Measurements from ENCODE around the gene DUSP22. TPM values are rescaled to one million over a fixed set of nuclear protein-coding genes. Genes with fewer than 3 reads are reported as not detected.

DUSP22 gene
- total RNA-seq, 2 donors from 2014 or later, result 33.5 to 35.4 TPM

DNA sequence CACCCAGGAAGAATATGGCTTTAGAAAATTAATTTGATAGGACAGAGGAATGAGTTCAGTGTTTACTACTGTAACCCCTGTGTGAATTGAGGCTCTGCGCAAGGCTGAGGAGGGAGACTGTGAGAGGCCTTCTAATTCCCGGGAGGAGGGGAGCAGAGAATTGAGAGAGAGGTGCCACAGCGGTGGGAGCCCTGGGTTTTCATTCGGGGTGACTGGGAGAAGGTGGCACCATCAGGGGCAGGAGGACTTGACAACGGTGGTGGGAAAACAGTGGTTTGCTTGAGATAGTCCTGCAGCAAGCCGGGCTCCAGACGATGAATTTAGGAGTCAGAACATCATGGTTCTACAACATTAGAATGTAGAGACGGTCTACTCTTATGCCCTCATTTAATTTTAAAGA, 9.2 kb downstream of the DUSP22 start:
- H3K9me3 ChIP-seq (ENCODE audit: control insufficient read depth, low read length), result peaks cover 5% of the 10 kb centered on the region
- no peak overlapping the region for H3K4me3 ChIP-seq (ENCODE audit: low read length)
- DNase-seq, result no peak
- 83 to 85% methylated on average over 7 of the region's 8 CpGs for WGBS, 2 experiments (ENCODE audit: insufficient coverage in 1 of 2, insufficient read length in 1 of 2)
- H3K27me3 Mint-ChIP-seq (ENCODE audit: insufficient read depth), result no peaks in the 10 kb centered on the region
- peaks cover 5% of the 10 kb centered on the region for H3K36me3 ChIP-seq (ENCODE audit: control insufficient read depth, insufficient read depth, low read length)
- H3K27ac Mint-ChIP-seq, result no peak overlapping the region
- peaks cover 16% of the 10 kb centered on the region for H3K9me3 Mint-ChIP-seq
- H3K36me3 Mint-ChIP-seq (ENCODE audit: low read depth), result peaks cover 5% of the 10 kb centered on the region
- no peaks in the 10 kb centered on the region for H3K4me1 ChIP-seq (ENCODE audit: control insufficient read depth, insufficient read depth, low read length)
- no peak overlapping the region for H3K4me3 Mint-ChIP-seq
- TF ChIP-seq, protein P1, sequence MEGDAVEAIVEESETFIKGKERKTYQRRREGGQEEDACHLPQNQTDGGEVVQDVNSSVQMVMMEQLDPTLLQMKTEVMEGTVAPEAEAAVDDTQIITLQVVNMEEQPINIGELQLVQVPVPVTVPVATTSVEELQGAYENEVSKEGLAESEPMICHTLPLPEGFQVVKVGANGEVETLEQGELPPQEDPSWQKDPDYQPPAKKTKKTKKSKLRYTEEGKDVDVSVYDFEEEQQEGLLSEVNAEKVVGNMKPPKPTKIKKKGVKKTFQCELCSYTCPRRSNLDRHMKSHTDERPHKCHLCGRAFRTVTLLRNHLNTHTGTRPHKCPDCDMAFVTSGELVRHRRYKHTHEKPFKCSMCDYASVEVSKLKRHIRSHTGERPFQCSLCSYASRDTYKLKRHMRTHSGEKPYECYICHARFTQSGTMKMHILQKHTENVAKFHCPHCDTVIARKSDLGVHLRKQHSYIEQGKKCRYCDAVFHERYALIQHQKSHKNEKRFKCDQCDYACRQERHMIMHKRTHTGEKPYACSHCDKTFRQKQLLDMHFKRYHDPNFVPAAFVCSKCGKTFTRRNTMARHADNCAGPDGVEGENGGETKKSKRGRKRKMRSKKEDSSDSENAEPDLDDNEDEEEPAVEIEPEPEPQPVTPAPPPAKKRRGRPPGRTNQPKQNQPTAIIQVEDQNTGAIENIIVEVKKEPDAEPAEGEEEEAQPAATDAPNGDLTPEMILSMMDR (conservative IDR thresholded peaks at IDR 0.05), result no peak
- peaks cover 14% of the 10 kb centered on the region for H3K4me1 Mint-ChIP-seq
- H3K27ac ChIP-seq (ENCODE audit: low read depth, low read length), result no peak overlapping the region
- no peak overlapping the region for H3K9ac ChIP-seq (ENCODE audit: extremely low read depth, low read length, poor library complexity, severe bottlenecking)
- H3K27me3 ChIP-seq (ENCODE audit: control insufficient read depth, insufficient read depth, low read length, poor library complexity, severe bottlenecking), result no peaks in the 10 kb centered on the region

DNA sequence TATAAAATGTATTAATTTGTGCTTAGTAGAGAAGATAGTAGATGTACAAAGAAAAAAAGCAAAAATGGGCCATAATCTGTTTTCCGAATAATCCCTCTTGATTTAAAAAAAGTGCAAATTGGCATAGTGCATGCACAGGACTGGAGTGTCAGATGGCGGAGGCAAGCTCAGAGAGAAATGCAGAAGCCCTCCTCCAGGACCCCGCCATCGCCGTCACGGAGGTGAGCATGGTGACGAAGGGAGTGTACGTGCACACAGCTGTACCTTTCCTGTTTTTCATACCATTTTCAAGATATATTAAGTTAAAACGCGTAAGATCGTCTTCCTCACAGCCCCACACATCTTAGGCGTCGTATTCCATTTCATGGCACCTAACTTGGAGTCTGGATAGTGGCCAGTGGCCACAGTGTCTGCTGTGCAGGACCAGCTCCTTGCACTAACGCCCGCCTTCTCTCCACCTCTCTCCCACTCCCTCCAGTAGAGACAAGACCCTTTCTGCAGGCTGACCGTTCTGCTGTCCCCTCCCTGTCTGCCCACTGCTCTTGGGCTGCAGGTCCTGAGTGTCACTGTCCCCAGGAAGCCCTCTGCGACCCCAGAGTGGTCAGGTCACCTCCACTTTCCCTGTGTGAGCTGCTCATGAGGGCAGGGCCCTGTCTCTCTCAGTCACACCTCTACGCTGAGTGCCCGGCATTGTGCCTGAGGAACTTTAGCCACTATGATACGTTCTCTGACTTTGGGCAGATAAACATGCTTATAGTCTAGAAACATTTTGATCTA, 9.8 kb downstream of the DUSP22 start:
- 87 to 90% methylated on average over 20 of the region's 20 CpGs for WGBS, 2 experiments (ENCODE audit: insufficient coverage in 1 of 2, insufficient read length in 1 of 2)
- no peaks in the 10 kb centered on the region for H3K27me3 Mint-ChIP-seq (ENCODE audit: insufficient read depth)
- no peaks in the 10 kb centered on the region for H3K27me3 ChIP-seq (ENCODE audit: control insufficient read depth, insufficient read depth, low read length, poor library complexity, severe bottlenecking)
- H3K9ac ChIP-seq (ENCODE audit: extremely low read depth, low read length, poor library complexity, severe bottlenecking), result no peak overlapping the region
- no peak overlapping the region for H3K27ac ChIP-seq (ENCODE audit: low read depth, low read length)
- DNase-seq, result no peak
- peaks cover 5% of the 10 kb centered on the region for H3K9me3 ChIP-seq (ENCODE audit: control insufficient read depth, low read length)
- TF ChIP-seq, protein P1 (conservative IDR thresholded peaks at IDR 0.05), result no peak
- no peak overlapping the region for H3K4me3 Mint-ChIP-seq
- no peaks in the 10 kb centered on the region for H3K4me1 ChIP-seq (ENCODE audit: control insufficient read depth, insufficient read depth, low read length)
- H3K36me3 Mint-ChIP-seq (ENCODE audit: low read depth), result peaks cover 5% of the 10 kb centered on the region
- peaks cover 10% of the 10 kb centered on the region for H3K4me1 Mint-ChIP-seq
- no peak overlapping the region for H3K4me3 ChIP-seq (ENCODE audit: low read length)
- peaks cover 5% of the 10 kb centered on the region for H3K36me3 ChIP-seq (ENCODE audit: control insufficient read depth, insufficient read depth, low read length)
- no peak overlapping the region for H3K27ac Mint-ChIP-seq
- peaks cover 10% of the 10 kb centered on the region for H3K9me3 Mint-ChIP-seq

DNA sequence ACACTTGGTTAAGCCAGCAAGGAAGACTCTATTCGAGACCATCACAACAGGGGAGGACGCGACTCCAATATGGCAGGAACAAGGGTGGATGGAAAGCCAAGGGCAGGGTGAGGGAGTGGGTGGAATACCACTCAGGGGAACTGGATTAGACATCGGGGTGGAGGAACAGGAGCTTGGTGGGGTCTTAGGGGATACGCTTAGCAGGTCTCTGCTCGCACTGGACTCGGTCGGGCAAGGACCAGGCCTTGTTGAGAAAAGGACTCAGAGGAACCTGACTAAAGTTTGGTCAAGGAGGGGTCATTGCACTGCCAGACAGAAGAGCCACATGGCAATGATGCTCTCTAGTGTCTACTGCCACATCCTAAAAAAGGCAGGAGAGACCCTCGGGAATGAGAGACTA, 10.5 kb downstream of the DUSP22 start:
- TF ChIP-seq, protein P1 (conservative IDR thresholded peaks at IDR 0.05), result no peak
- H3K27ac Mint-ChIP-seq, result no peak overlapping the region
- H3K36me3 Mint-ChIP-seq (ENCODE audit: low read depth), result peaks cover 7% of the 10 kb centered on the region
- no peak overlapping the region for H3K27ac ChIP-seq (ENCODE audit: low read depth, low read length)
- DNase-seq, result no peak
- peaks cover 5% of the 10 kb centered on the region for H3K36me3 ChIP-seq (ENCODE audit: control insufficient read depth, insufficient read depth, low read length)
- peaks cover 4% of the 10 kb centered on the region for H3K4me1 Mint-ChIP-seq
- H3K27me3 Mint-ChIP-seq (ENCODE audit: insufficient read depth), result no peaks in the 10 kb centered on the region
- peaks cover 4% of the 10 kb centered on the region for H3K9me3 Mint-ChIP-seq
- WGBS, 2 experiments (ENCODE audit: insufficient coverage in 1 of 2, insufficient read length in 1 of 2), result 90 to 91% methylated on average over 9 of the region's 9 CpGs
- no peak overlapping the region for H3K9ac ChIP-seq (ENCODE audit: extremely low read depth, low read length, poor library complexity, severe bottlenecking)
- H3K9me3 ChIP-seq (ENCODE audit: control insufficient read depth, low read length), result peaks cover 5% of the 10 kb centered on the region
- no peak overlapping the region for H3K4me3 Mint-ChIP-seq
- no peak overlapping the region for H3K4me3 ChIP-seq (ENCODE audit: low read length)
- H3K27me3 ChIP-seq (ENCODE audit: control insufficient read depth, insufficient read depth, low read length, poor library complexity, severe bottlenecking), result no peaks in the 10 kb centered on the region
- H3K4me1 ChIP-seq (ENCODE audit: control insufficient read depth, insufficient read depth, low read length), result no peaks in the 10 kb centered on the region
